ENCODE data around the gene FAXC. TPM values are rescaled to one million over a fixed set of nuclear protein-coding genes. Genes with fewer than 3 reads are reported as not detected.
A peak's percentile ranks its signal among the peaks of the same experiment; 100 is the strongest.
"Not testable (repeated sequence)": the region's sequence is repeated elsewhere in the genome, so short reads cannot be mapped to it uniquely, and the experiment has no call there.

The FAXC gene
- total and polyA plus RNA-seq, 2 of the 8 experiments (the other 6 are each of a cell fraction or from before 2014, with no cell fraction given): 23.2 to 29.8 TPM

DNA sequence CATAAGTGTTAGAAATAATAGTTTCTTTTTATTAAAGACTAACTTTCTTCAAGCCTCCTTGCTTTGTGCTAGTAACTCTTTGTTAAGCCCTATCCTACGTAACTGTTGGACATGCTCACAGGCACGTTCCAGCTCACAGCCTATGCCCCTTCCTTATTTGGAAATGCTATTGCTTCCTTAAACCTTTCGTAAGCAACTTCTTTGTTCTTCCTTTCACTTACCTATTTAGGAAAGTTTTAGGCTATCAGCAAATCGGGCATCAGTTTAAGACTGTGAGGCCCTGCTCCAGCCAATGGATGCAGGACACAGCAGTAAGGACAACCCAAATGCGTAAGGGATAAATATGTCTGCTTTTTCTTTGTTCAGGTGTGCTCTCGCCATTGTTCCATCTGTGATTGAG, 14.2 kb downstream of the FAXC start:
- H3K4ac ChIP-seq (replicated peaks; ENCODE audit: insufficient read length, low read depth, low read length); H4K20me1 ChIP-seq (replicated peaks in 1 of 2; ENCODE audit: control insufficient read depth in 1 of 2, insufficient read depth in 2 of 2, low read length in 2 of 2); FAIRE-seq; H2AK5ac ChIP-seq (ENCODE audit: low read depth, low read length); H4K8ac ChIP-seq (ENCODE audit: extremely low read depth, insufficient read depth, low read length); H2BK5ac ChIP-seq (ENCODE audit: low read depth, low read length); H3K4me1 ChIP-seq (replicated peaks in 1 of 4; ENCODE audit: control insufficient read depth in 3 of 4, insufficient read depth in 4 of 4, low read length in 3 of 4); H3K14ac ChIP-seq (ENCODE audit: insufficient read length); H2BK12ac ChIP-seq (ENCODE audit: low read depth, low read length); H3K18ac ChIP-seq (ENCODE audit: extremely low read depth, low read length); H3K27me3 ChIP-seq (replicated peaks in 1 of 4; ENCODE audit: control insufficient read depth in 3 of 4, extremely low read depth in 1 of 4, insufficient read depth in 3 of 4, low read length in 3 of 4); DNase-seq (ENCODE audit: low read depth in 1 of 2, low spot score in 2 of 2); H3K9me3 ChIP-seq (ENCODE audit: insufficient read depth in 2 of 2, low read depth in 1 of 2, low read length in 1 of 2); H3K79me2 ChIP-seq (ENCODE audit: control insufficient read depth in 1 of 2, insufficient read depth in 2 of 2, low read length in 2 of 2); H3K36me3 ChIP-seq (ENCODE audit: control insufficient read depth in 2 of 4, insufficient read depth in 4 of 4, low read length in 3 of 4); H2BK15ac ChIP-seq (ENCODE audit: low read length); H2BK120ac ChIP-seq (replicated peaks; ENCODE audit: low read depth, low read length); H4K5ac ChIP-seq (ENCODE audit: insufficient read length, low read depth, low read length); H3K4me2 ChIP-seq (ENCODE audit: insufficient read depth in 1 of 2, low read depth in 2 of 2, low read length in 2 of 2); H4K91ac ChIP-seq (replicated peaks; ENCODE audit: insufficient read length, low read length); H2AFZ ChIP-seq (ENCODE audit: low read length); H3K23me2 ChIP-seq (ENCODE audit: low read depth, low read length); H3K4me3 ChIP-seq (ENCODE audit: extremely low read depth in 1 of 4, insufficient read depth in 2 of 4, low read depth in 3 of 4, low read length in 4 of 4); H3K23ac ChIP-seq (ENCODE audit: insufficient read length); H3K56ac ChIP-seq (replicated peaks; ENCODE audit: insufficient read length, low read depth, low read length); H3K79me1 ChIP-seq (ENCODE audit: low read depth, low read length); H2BK20ac ChIP-seq (ENCODE audit: low read length); H3K9ac ChIP-seq (replicated peaks in 1 of 4; ENCODE audit: extremely low read depth in 1 of 4, low read depth in 3 of 4, low read length in 3 of 4): not testable (repeated sequence)
- 74% methylated on average over 6 of the region's 6 CpGs; no CpG with 5 or more reads in 1 of the 2 experiments for WGBS, 2 experiments (ENCODE audit: extremely low coverage in 1 of 2, insufficient coverage in 1 of 2, insufficient read length in 1 of 2, insufficient replicate concordance in 2 of 2, low coverage in 1 of 2, low lambda C conversion rate in 2 of 2, missing lambda C conversion rate in 1 of 2)
- ChIA-PET CTCF (ENCODE audit: partially characterized antibody) (interaction anchor here (0.8 to 1.8 kb wide), 12 partner anchors 9 to 67 kb away, joined by 3 to 23 read pairs (median 8); partner anchors contain the start of genes COQ3 and FAXC), POLR2A (ENCODE audit: partially characterized antibody) (interaction anchor here (1.3 to 1.5 kb wide), 4 partner anchors 9 to 89 kb away, joined by 4 to 13 read pairs (median 8); partner anchors contain the start of genes COQ3 and PNISR)
- TF ChIP-seq SRF (IDR thresholded peaks at IDR 0.05; ENCODE audit: low read depth, low read length): peak; percentile 75; the same call in 1 of the 2 replicates
- peak overlapping the region; percentile 29; the same call in 1 of the 2 replicates for H3K27ac ChIP-seq (ENCODE audit: low read depth, low read length)
